NCI-H524 treated with DMSO at 0.1 percent for 48 hours (cell line): ENCODE measurements around the gene CIDEA.

Experiments
- DNase-seq: peaks from one replicate; lab custom pipeline; 2025; lab: John Stamatoyannopoulos, UW

CIDEA gene

GRCh38 chr18:12274793-12275192 lies 20.6 kb downstream of the CIDEA start:
- no peak for DNase-seq

GRCh38 chr18:12276736-12277554 lies 22.8 kb downstream of the CIDEA start:
- no peak for DNase-seq

GRCh38 chr18:12278215-12278671 lies 24.1 kb downstream of the CIDEA start:
- DNase-seq: no peak

- DNase-seq: no peak
Observed at GRCh38 chr18:12278741-12279682, 24.9 kb downstream of the CIDEA start.

GRCh38 chr18:12279781-12280531 lies 25.8 kb downstream of the CIDEA start:
- no peak for DNase-seq

- DNase-seq: no peak
Observed at GRCh38 chr18:12281861-12282260, 27.7 kb downstream of the CIDEA start.

- no peak for DNase-seq
Observed at GRCh38 chr18:12282442-12283039, 28.4 kb downstream of the CIDEA start.

- DNase-seq: no peak
Observed at GRCh38 chr18:12283256-12283655, 29.1 kb downstream of the CIDEA start.

- no peak for DNase-seq
Observed at GRCh38 chr18:12283666-12284065, 29.5 kb downstream of the CIDEA start.

- DNase-seq: no peak
Observed at GRCh38 chr18:12287131-12287681, 33.0 kb downstream of the CIDEA start.

GRCh38 chr18:12287684-12288402 lies 33.7 kb downstream of the CIDEA start:
- no peak for DNase-seq

GRCh38 chr18:12288403-12288755 lies 34.2 kb downstream of the CIDEA start:
- no peak for DNase-seq

GRCh38 chr18:12290086-12290485 lies 35.9 kb downstream of the CIDEA start:
- no peak for DNase-seq

- DNase-seq: no peak
Observed at GRCh38 chr18:12291161-12291560, 37.0 kb downstream of the CIDEA start.

- no peak for DNase-seq
Observed at GRCh38 chr18:12291690-12292089, 37.5 kb downstream of the CIDEA start.

- DNase-seq: no peak
Observed at GRCh38 chr18:12293831-12294230, 39.7 kb downstream of the CIDEA start.

GRCh38 chr18:12295389-12296086 lies 41.4 kb downstream of the CIDEA start:
- no peak for DNase-seq

GRCh38 chr18:12296087-12296403 lies 41.9 kb downstream of the CIDEA start:
- no peak for DNase-seq

- DNase-seq: no peak
Observed at GRCh38 chr18:12296457-12296856, 42.3 kb downstream of the CIDEA start.

- DNase-seq: no peak
Observed at GRCh38 chr18:12299862-12300261, 45.7 kb downstream of the CIDEA start.
